K562 (cell line): ENCODE results near the gene DBP. TPM values are rescaled to one million over a fixed set of nuclear protein-coding genes. Genes with fewer than 3 reads are reported as not detected.

Source experiments
- ARID4B ChIP-seq: sonication (generic); formaldehyde crosslinking; IDR thresholded peaks from 2 replicates; pipeline ENCODE4 v1.8.0; 2022; ENCODE audit warnings: mild to moderate bottlenecking, missing genetic modification reagents
- DIDO1 ChIP-seq: fragments of 450-650 bp; IDR thresholded peaks from 2 replicates; pipeline ENCODE4 v1.6.1; 2016; ENCODE audit warnings: low read depth, missing biosample characterization, missing genetic modification characterization
- HEY1 ChIP-seq: fragments of 250-450 bp; sonication (Bioruptor Pico); IDR thresholded peaks from 2 replicates; pipeline ENCODE4 v1.5.0; 2020; ENCODE audit warnings: mild to moderate bottlenecking, moderate library complexity, borderline replicate concordance
- HNRNPH1 ChIP-seq: fragments of 200-400 bp; formaldehyde crosslinking; optimal IDR thresholded peaks from 2 replicates; pipeline ENCODE3; 2017; ENCODE audit warnings: low read depth, mild to moderate bottlenecking, low read length, moderate library complexity
- NFRKB ChIP-seq: fragments of 450-650 bp; IDR thresholded peaks from 2 replicates; pipeline ENCODE4 v1.6.1; 2016; ENCODE audit warnings: low read depth
- PHB2 ChIP-seq: fragments of 450-650 bp; IDR thresholded peaks from 2 replicates; pipeline ENCODE4 v1.6.1; 2017; ENCODE audit warnings: low read depth
- POLR3G ChIP-seq: IDR thresholded peaks from 2 replicates; pipeline ENCODE4 v1.6.1; 2011; ENCODE audit not compliant: insufficient read length, insufficient replicate concordance; ENCODE audit errors: extremely low read depth
- RBFOX2 ChIP-seq: fragments of 200-400 bp; formaldehyde crosslinking; IDR thresholded peaks from 2 replicates; pipeline ENCODE4 v1.6.1; 2017; ENCODE audit warnings: low read depth, mild to moderate bottlenecking, low read length, moderate library complexity
- RBM15 ChIP-seq: fragments of 200-400 bp; formaldehyde crosslinking; IDR thresholded peaks from 2 replicates; pipeline ENCODE4 v1.6.1; 2018; ENCODE audit warnings: mild to moderate bottlenecking, low read length, moderate library complexity; ENCODE audit not compliant: insufficient read depth
- RBM22 ChIP-seq: fragments of 200-400 bp; formaldehyde crosslinking; IDR thresholded peaks from 2 replicates; pipeline ENCODE4 v1.6.1; 2018; ENCODE audit warnings: low read length, low read depth; ENCODE audit not compliant: poor library complexity, severe bottlenecking
- ZKSCAN8 ChIP-seq: fragments of 200-800 bp; sonication (Bioruptor generic); IDR thresholded peaks from 2 replicates; pipeline ENCODE4 v1.6.1; 2016; ENCODE audit warnings: missing genetic modification characterization, missing compliant biosample characterization
- ZMIZ1 ChIP-seq, 2 experiments: fragments of 150-350 bp in 1 of 2; IDR thresholded peaks; 2 replicates each; pipeline ENCODE4 v1.6.1; 2012 to 2016; ENCODE audit warnings: low read depth in 2 of 2, low read length in 2 of 2, mild to moderate bottlenecking in 1 of 2, moderate library complexity in 1 of 2
- ZNF134 ChIP-seq: fragments of 250-450 bp; sonication (Bioruptor Pico); conservative IDR thresholded peaks from 2 replicates; pipeline ENCODE4 v1.4.0; 2020
- ZNF175 ChIP-seq: fragments of 200-800 bp; sonication (Bioruptor generic); IDR thresholded peaks from 2 replicates; pipeline ENCODE4 v1.6.1; 2016; ENCODE audit warnings: low read depth, mild to moderate bottlenecking, missing genetic modification characterization, missing compliant biosample characterization
- polyA plus RNA-seq, 8 experiments: library from polyadenylated mRNA; depleted of rRNA in 4 of 8; stranded (reverse) in 5 of 8; unstranded in 3 of 8; fragments of >200 nt; fragmentation: Nextera tagmentation in 2 of 8; fragmentation: Illumina TruSeq in 1 of 8; extraction: Ambion mirVana in 2 of 8; extraction: Trizol in 1 of 8; gene quantifications; 2 replicates each; pipeline versions ENCODE4 v1.2.1 to v1.2.3, GENCODE V29; 2011 to 2014; ENCODE audit warnings: inconsistent platforms in 1 of 8, missing spikeins in 1 of 8
- total RNA-seq, 7 experiments: library from RNA; depleted of rRNA in 6 of 7; stranded (reverse); fragments of >200 nt in 6 of 7; fragmentation: Illumina TruSeq in 2 of 7; extraction: Trizol in 2 of 7; gene quantifications; 2 replicates each; pipeline versions ENCODE4 v1.2.1 to v1.2.3, GENCODE V29; 2011 to 2021; ENCODE audit warnings: low replicate concordance in 1 of 7
- TF ChIP-seq, protein P1 (sequence below): sonication (generic); formaldehyde crosslinking; IDR thresholded peaks from 2 replicates; pipeline ENCODE4 v1.8.0; 2022; ENCODE audit warnings: missing genetic modification reagents, mild to moderate bottlenecking, borderline replicate concordance
- TF ChIP-seq, protein P2 (sequence below): fragments of 450-650 bp; IDR thresholded peaks from 2 replicates; pipeline ENCODE4 v1.6.1; 2017; ENCODE audit warnings: antibody characterized with exemption

DBP gene
- total and polyA plus RNA-seq, 9 of the 15 experiments (the other 6 are each of a cell fraction or from before 2014, with no cell fraction given) = 0.25 to 5.5 (median 1.8) TPM

- TF ChIP-seq ARID4B = peak; percentile 60; the same call in 1 of the 2 replicates
- peak; percentile 65 for TF ChIP-seq RBFOX2
- TF ChIP-seq, protein P1, sequence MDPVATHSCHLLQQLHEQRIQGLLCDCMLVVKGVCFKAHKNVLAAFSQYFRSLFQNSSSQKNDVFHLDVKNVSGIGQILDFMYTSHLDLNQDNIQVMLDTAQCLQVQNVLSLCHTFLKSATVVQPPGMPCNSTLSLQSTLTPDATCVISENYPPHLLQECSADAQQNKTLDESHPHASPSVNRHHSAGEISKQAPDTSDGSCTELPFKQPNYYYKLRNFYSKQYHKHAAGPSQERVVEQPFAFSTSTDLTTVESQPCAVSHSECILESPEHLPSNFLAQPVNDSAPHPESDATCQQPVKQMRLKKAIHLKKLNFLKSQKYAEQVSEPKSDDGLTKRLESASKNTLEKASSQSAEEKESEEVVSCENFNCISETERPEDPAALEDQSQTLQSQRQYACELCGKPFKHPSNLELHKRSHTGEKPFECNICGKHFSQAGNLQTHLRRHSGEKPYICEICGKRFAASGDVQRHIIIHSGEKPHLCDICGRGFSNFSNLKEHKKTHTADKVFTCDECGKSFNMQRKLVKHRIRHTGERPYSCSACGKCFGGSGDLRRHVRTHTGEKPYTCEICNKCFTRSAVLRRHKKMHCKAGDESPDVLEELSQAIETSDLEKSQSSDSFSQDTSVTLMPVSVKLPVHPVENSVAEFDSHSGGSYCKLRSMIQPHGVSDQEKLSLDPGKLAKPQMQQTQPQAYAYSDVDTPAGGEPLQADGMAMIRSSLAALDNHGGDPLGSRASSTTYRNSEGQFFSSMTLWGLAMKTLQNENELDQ (CRISPR knock-in tag) = no peak; the same call in 1 of the 2 replicates
- TF ChIP-seq, protein P2, sequence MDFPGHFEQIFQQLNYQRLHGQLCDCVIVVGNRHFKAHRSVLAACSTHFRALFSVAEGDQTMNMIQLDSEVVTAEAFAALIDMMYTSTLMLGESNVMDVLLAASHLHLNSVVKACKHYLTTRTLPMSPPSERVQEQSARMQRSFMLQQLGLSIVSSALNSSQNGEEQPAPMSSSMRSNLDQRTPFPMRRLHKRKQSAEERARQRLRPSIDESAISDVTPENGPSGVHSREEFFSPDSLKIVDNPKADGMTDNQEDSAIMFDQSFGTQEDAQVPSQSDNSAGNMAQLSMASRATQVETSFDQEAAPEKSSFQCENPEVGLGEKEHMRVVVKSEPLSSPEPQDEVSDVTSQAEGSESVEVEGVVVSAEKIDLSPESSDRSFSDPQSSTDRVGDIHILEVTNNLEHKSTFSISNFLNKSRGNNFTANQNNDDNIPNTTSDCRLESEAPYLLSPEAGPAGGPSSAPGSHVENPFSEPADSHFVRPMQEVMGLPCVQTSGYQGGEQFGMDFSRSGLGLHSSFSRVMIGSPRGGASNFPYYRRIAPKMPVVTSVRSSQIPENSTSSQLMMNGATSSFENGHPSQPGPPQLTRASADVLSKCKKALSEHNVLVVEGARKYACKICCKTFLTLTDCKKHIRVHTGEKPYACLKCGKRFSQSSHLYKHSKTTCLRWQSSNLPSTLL = no peak
- TF ChIP-seq ZNF175 (CRISPR knock-in tag) = no peak
- TF ChIP-seq PHB2 = no peak
- no peak for TF ChIP-seq RBM15
- no peak for TF ChIP-seq ZNF134 (CRISPR knock-in tag)
- TF ChIP-seq HEY1 (CRISPR knock-in tag) = no peak
- no peak for TF ChIP-seq ZKSCAN8 (CRISPR knock-in tag)
- no peak for TF ChIP-seq RBM22
- no peak for TF ChIP-seq POLR3G
- no peak for TF ChIP-seq ZMIZ1 (IDR thresholded peaks at IDR 0.05; ENCODE audit: low read depth in 2 of 2, low read length in 2 of 2)
- TF ChIP-seq DIDO1 (tag) = no peak
- no peak for TF ChIP-seq NFRKB
- TF ChIP-seq HNRNPH1 = no peak
Measured at GRCh38 chr19:48637449-48637947, 319 bp upstream of the DBP start (continued).
